ENCODE measurements around the gene CERS4.

GRCh38 chr19:8194528-8195267 is 14.5 kb upstream of the CERS4 start:
- TF ChIP-seq CTCF (IDR thresholded peaks at IDR 0.05; ENCODE audit: borderline replicate concordance, extremely low read depth, low read length, poor library complexity, severe bottlenecking) (no peak), EZH2 (IDR thresholded peaks at IDR 0.05; ENCODE audit: borderline replicate concordance, low read depth, low read length, severe bottlenecking) (no peak)

Data from DND-41 (cell line).